ENCODE measurements around the gene PIEZO2.

Gene PIEZO2

DNA sequence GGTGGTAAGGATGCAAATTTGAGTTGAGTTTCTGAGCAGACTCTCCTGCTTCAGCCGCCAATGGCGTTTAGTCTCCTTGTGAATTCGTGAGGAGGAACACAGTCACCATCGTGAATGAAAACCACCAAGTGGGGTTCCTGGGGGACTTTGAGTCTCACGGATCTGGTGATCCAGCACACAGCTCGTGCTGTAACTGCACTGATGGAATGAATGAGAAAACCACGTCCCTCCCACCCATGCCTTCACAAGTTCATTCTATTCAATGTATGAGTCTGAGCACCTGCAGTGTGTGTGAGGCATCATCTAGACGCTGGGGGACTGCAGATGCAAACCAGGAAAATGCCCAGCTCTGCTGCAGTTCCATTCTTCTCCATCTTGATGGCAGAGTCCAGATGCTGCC, 127.9 kb downstream of the PIEZO2 start:
- TF ChIP-seq, protein P1, sequence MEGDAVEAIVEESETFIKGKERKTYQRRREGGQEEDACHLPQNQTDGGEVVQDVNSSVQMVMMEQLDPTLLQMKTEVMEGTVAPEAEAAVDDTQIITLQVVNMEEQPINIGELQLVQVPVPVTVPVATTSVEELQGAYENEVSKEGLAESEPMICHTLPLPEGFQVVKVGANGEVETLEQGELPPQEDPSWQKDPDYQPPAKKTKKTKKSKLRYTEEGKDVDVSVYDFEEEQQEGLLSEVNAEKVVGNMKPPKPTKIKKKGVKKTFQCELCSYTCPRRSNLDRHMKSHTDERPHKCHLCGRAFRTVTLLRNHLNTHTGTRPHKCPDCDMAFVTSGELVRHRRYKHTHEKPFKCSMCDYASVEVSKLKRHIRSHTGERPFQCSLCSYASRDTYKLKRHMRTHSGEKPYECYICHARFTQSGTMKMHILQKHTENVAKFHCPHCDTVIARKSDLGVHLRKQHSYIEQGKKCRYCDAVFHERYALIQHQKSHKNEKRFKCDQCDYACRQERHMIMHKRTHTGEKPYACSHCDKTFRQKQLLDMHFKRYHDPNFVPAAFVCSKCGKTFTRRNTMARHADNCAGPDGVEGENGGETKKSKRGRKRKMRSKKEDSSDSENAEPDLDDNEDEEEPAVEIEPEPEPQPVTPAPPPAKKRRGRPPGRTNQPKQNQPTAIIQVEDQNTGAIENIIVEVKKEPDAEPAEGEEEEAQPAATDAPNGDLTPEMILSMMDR (conservative IDR thresholded peaks at IDR 0.05; ENCODE audit: low read length), result no peak
- no peak overlapping the region for H3K4me3 ChIP-seq (ENCODE audit: low read length)
- DNase-seq (ENCODE audit: low read depth), result no peak

DNA sequence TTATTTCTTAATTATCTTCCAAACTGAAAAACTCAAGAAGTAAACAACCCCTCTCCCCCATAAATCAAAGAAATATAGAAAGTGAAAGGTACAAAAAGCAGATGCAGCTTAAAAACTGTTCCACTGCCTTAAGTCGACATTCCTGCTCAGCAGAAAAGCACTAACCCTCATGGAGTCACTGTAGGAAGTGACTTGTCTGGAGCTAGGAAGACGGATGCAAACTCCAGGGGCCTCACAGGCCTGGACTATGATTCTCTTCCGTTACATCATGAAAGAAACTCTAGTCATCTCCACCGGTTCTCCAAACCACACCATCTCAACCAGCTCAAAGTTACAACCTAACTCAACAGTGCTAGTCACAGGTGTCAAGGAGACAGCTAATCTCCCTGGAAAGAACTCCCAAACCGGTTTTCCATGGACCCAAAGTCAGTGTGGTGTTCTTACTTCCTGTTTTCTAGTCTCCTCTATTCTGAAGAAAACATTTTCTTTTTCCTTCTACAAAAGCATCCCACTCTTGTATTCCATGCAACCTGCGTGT, 128.4 kb downstream of the PIEZO2 start:
- no peak overlapping the region for H3K4me3 ChIP-seq (ENCODE audit: low read length)
- DNase-seq (ENCODE audit: low read depth), result no peak
- TF ChIP-seq, protein P1 (conservative IDR thresholded peaks at IDR 0.05; ENCODE audit: low read length), result no peak

DNA sequence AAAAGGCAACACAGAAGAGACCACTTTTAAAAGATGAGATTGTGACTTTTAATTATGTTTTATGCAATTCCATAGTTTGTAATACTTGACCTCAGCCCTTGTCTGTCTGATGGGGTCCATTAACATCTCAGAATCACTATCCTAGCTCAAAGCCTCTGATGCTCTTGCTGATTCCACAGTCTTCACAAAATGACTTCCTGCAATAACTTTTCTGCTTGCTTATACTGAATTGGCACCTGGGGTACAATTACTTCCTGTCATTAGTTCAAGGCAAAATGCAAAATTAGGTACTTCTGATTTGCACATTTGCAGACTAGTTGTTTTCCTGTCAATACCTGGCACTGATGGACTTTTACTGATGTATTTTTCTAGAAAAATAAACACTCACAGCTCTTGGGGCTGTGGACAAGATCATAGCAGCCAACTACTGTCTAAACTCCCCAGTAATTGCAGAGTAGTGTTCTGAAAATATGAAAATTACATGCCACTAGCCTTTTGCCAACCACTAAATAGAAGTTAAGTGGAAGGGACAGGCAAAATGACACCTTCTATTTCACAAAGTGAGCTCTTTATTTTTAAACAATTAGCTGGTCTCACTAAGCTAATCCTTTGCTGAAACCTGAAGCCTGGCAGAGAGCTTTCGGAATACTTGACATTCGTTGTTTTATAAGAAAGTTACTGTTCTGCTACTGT, 129.1 kb downstream of the PIEZO2 start:
- no peak overlapping the region for H3K4me3 ChIP-seq (ENCODE audit: low read length)
- no peak for DNase-seq (ENCODE audit: low read depth)
- TF ChIP-seq, protein P1 (conservative IDR thresholded peaks at IDR 0.05; ENCODE audit: low read length), result no peak

DNA sequence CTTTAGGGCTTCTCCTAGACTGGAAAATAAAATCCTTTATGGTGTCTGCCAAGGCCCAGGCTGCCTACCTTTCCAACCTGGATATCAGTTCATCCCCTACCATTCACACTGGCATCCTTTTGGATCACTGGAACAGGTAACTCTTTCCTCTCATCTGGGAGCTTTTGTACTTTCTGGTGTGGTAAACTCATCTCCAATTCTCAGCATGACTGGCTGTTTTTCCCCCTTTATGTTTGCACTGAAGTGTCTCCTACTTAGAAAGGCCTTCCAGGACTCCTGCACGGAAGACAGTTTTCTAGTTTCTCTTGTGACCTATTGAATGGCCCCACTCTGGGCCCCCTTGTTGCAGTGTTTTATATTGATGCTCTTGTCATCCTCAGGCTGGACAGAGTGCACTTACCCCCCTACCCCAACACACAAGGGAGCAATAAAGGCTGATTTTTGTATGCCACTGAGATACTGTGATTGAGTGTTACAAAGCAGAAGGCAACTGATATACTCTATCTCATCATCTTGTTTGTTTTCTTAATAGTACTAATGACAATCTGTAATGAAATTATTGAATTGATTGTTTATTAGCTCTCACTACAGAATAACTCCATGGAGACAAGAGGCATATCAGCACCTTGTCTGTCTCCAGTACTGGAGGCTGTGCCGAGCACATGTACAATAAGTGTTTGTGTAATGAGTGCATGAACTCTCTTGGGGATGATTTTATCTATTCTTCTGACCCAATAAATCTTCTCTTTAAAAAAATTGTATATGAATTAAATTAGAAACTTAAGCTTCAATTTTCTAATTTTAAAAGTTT, 129.9 kb downstream of the PIEZO2 start:
- TF ChIP-seq, protein P1 (conservative IDR thresholded peaks at IDR 0.05; ENCODE audit: low read length), result no peak
- no peak overlapping the region for H3K4me3 ChIP-seq (ENCODE audit: low read length)
- no peak for DNase-seq (ENCODE audit: low read depth)

DNA sequence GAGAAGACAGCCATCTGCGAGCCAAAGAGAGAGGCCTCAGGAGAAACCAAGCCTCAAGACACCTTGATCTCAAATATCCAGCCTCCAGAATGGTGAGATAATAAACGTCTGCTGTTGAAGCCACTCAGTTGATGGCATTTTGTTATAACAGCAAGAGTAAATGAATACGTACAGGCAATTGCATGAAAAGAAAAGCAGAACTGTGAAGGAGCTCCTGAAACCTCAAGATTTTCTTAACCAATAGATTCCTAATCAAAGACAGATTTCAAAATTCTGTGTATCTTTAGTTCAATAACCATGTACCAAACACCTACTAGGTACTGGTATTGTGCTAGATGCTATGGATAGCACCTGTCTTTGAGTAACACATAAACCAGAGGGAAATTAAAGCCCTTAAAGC, 139.5 kb downstream of the PIEZO2 start:
- TF ChIP-seq, protein P1 (conservative IDR thresholded peaks at IDR 0.05; ENCODE audit: low read length), result no peak

DNA sequence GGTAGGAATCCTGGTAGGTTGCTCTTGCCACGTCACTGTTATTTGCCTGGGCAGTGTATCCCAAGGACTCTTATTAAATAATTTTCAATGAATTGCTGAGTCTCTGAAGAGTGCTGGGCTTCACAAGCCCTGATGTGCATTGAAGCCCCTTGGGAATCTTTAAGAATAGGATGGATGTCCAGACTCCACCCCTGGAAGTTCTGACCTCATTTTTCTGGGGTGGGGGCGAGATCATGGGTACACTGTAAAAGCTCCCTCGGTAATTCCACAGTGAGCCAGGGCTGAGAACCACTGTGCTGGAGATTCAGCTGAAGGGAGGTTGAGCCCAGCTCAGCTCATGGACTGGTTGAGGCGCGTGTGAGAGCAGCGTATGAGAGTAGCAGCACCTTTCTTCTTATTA, 140.2 kb downstream of the PIEZO2 start:
- DNase-seq (ENCODE audit: low read depth), result no peak
- H3K4me3 ChIP-seq (ENCODE audit: low read length), result no peak overlapping the region
- TF ChIP-seq, protein P1 (conservative IDR thresholded peaks at IDR 0.05; ENCODE audit: low read length), result no peak

More for the DNA sequence above, 139.5 kb downstream of the PIEZO2 start:
- no peak for DNase-seq (ENCODE audit: low read depth)
- no peak overlapping the region for H3K4me3 ChIP-seq (ENCODE audit: low read length)

Data from AG10803 (cell line).